HG03342 (cell line): ENCODE data around the gene GAN.
"Not testable (repeated sequence)": the region's sequence is repeated elsewhere in the genome, so short reads cannot be mapped to it uniquely, and the experiment has no call there.

Experiments used
- ATAC-seq: cut with Tn5 transposase; IDR thresholded peaks from one replicate; pipeline ENCODE4 v1.9.1; 2021; ENCODE audit warnings: mild to moderate bottlenecking, moderate library complexity; ENCODE audit not compliant: unreplicated experiment

GAN gene

DNA sequence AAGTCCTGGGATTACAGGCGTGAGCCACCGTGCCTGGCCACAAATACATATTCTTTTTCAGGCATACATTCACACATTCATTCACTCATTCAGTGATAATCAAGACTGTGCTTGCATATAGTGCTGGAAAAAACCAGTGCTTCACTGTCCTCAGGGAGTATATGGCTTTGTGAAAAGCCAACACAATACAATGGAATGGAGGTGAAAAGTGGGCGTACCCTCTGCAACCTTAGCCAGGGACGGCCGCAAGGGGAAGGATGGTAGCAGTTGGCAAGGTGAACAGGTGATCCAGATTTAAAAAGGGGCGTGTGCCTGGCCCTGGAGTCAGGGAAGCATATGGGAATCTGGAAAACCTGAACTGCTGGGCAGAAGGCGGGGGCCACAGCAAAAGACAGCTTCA lies 18.1 kb upstream of the GAN start:
- ATAC-seq, result no peak

DNA sequence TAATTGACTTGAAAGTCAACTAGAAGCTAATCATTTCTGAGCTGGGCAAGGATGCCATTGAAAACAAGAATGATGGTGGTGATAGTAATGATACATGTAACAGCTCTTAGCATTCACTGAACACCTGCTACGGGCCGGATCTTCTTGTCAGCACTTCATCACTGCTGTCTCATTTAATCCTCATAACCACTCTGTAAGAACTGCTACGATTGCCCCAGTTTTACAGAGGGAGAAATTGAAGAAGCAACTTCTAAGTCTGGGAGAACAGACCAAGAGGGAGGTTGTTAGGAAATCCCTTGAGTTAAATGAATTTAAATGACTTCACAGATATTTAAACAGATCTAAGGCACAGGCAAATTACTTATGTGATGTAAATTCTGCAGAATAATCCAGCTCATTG lies 7.0 kb upstream of the GAN start:
- no peak for ATAC-seq

DNA sequence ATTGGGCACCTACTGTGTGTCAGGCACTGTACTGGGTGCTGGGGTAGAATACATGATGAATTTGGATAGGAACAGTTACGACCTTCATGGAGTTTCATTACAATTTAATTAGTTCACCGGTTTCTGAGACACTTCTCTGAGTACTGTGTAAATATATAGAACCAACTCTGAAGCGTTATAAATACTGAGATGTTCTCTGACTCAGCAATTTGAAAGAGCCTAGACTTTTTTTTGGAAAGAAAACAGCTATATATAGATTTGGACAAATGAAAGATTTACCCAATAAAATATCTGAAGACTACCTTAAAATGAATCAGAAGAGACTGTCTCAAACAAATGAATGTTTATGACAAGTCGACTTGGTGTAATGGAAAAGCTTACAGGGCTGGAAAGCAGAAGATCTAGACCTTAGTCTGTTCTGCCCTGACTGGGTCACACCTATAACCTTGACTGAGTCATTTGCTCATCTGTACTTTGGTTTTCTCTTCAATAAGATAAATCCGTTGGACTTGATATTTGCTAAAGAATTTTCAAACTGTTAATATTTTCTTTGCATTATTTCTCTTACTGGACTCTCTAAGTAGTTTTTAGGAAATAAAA lies 4.6 kb upstream of the GAN start:
- no peak for ATAC-seq

DNA sequence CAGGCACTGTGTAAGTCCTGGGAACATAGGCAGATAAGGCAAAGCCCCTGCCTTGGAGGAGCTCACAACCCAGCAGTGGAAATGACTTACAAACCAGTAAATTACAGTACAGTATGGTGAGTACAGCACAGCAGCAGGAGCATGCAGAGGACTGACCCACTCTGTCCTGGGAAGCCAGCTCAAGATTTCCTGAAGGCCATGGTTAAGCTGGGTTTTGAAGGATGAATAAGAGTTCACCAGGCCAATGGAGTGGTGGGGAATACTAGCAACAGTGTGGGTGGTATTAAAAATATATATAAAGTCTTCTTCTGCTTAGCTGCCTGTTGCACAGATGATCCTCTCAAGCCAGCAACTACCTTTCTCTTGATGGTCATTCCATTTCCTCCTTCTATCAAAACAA lies 3.0 kb upstream of the GAN start:
- no peak for ATAC-seq

DNA sequence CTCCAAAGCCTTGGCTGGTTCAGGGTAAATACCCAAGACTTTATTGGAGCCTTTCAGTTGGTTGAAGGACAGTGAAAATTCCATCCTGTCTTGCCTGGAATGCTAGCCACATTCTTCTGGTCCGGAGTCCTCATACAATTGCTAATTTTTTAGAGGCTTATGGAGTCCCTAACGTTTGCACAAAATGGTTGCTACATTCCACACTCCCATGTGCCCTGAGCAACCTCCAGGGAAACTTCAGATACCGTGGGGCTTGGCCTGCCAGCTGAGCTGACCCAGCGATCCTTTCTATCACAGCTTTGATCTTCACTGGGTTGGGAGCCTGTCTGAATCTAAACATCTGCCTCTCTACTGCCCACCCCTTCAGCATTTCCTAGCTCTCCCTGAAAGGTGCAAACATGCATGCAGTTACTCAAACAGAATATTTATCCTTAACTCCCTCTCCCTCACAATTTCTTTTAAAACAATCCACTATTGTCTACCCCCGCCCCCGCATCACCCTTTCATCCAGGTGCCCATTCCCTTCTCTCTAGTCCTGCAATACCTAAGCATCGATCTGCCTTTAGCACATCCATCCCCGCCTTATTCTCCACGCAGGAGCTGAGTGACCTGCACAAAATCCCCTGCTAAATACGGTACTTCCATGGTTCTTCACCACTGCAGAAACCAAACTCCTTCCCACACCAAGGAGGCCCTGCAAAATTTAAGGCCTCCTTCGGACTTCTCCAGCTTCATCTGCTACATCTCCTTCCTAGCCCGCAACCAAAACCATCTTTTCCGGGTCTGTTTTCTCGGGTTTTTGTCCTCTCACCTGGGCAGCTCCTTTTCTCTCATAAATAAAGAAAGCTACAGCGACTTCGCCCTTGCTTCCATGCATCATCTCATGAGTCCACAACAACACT lies 810 bp upstream of the GAN start:
- ATAC-seq, result no peak

DNA sequence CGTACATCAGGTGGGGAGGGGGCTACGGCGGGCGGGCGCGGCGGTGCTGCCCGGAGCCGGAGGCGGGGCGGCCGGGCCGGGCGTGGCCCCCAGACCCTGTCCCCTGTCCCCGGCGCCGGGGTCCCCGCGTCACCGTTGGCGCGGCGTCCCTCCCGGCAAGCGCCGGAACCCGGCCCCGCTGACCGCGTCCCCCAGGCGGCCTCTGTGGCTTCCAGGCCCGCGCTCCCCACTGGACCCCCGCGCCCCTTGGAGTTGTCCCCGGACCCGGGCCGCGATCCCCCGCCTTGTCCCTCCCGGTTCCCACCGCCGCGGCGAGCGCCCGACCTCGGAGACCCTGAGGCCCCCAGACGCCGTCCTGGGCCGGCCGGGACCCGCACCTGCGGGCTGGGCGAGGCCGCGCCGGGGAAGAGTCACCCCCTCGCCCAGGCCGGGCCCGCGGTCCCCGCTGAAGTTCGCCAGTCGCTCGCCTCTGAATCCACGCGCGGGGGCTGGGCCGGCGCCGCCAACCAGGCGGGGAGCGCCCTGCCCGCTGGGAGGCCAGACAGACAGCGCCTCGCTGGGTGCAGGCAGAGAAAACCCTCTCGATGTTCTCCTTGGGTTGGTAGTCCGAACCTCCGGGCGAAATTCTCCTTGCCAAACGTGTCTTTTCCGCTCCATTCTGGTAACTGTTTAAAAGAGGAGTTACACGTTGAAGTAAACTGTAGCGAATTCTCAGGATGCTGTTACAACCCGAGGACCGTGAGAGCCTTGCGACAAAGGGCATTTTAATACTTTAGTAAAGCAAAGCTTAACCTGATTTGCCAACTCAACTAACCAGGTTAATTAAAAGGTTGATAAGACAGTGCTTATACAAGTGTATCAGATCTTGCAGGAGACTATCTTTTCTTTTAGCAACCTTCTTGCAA lies 761 bp downstream of the GAN start:
- peak; percentile 26 for ATAC-seq

DNA sequence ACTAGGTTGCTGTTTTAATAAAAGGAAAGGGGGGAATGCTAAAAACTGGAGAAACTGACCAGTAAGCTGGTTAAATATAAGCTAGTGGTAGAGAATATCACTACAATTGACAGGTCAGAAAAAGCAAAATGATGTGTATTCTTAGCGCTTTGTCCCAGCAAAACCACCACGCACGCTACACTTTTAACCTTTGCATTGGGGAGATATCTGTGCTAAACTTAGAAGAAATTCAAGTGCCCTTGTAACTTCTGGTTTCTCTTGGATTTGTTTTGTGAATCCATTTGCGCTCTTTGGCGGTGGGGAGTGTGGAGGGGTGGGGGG lies 1.4 kb downstream of the GAN start:
- no peak for ATAC-seq

DNA sequence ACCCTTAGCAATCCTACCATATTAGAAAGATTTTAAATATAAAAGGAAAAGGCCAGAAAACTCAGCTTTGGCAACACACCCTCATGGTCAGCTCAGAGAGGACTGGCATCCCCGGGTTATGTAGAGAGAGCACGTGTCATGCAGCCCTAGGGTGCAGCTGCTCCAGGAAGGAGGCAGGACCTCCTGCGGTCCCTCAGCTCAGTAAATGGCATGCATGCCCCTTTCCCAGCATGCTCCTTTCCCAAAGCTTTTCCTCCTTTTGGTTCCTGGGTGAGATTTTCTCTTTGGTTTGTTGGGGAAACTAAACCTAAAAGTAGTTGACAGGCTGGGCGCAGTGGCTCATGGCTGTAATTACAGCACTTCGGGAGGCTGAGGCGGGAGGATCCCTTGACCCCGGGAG lies 3.9 kb downstream of the GAN start:
- no peak for ATAC-seq

DNA sequence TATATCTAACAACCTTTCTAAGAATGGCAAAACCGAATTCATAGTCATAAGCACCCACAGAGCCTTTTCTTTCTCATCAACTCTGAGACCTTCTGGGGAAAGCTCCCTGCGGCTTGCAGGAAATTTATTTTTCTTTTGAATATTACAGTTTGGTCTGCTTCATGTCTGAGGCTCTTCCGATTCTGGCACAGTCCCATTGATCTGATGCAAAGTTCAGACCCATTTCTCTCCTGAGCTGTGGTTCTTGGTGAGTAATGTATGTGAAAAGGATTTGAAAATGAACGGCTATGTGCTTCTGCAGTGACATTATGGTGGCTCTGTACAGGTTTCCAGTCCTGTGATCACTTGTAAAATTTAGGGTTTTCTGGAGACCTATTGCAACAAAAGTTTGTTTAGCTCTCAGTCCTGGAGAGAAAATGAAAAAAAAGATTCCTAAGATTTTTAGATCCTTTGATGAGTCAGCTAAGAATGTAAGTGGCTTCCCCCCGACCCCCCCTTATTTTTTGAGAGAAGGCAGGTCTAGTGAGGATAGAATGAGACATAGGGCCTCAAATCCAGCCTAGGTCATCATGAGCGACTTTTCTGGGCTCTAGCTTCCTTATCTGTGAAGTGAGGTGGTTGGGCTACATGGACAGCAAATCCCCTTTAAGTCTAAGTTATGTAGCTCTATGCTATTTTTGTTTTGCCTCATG lies 4.6 kb downstream of the GAN start:
- ATAC-seq, result no peak

DNA sequence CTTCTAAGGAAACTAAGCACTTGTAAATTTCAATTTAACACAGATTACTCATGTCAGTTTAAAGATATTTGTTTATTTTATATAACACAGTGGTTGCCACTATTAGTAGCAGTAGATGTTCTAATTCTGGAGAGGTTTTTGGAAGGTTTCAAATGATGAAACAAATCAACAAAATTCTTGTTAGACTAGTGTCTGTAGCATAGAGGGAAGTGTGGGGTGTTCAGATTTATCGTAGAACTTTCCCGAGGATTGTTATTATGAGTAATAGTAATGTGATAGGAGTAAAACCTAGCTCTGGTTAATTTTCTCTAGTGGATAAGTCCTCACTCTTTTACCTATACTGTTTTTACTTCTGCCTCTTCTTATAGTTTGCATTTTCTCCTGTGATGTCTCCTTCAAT lies 6.3 kb downstream of the GAN start:
- ATAC-seq, result no peak

DNA sequence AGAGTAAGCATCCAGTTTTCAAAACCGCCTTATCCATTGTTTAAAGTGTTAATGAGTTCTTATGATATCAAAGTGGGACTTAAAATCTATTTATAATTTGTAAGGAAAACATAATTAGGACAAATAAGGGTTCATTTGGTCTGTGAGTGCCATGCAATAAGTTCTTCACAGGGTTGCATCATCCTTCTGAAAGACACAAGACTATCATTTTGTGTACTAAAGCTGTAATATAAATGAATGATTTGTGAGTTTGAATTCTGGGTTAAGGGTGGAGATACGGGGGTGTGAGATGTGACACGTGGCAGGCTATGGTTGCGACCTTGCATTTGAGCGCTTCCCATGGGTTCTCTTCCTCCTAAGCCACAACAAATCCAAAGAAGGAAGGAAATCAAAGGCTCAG lies 6.8 kb downstream of the GAN start:
- no peak for ATAC-seq

DNA sequence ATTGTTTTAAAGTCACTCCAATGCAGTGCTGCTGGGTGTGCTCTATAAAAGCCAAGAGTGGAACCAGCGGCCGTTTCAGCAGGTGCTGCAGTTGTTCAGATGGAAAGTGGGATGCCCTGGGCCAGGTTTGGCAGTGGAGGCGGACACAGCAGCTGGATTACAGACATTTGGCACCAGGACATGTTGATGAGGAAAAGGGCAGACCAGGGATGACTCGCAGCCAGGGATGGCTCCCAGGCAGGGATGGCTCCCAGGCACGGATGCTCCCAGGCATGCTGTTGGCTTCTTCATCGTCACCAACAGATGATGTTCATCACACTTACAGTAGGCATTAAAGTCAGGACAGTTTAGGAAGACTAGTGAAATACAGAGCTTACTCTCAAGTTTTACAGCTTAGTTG lies 10.0 kb downstream of the GAN start:
- no peak for ATAC-seq

DNA sequence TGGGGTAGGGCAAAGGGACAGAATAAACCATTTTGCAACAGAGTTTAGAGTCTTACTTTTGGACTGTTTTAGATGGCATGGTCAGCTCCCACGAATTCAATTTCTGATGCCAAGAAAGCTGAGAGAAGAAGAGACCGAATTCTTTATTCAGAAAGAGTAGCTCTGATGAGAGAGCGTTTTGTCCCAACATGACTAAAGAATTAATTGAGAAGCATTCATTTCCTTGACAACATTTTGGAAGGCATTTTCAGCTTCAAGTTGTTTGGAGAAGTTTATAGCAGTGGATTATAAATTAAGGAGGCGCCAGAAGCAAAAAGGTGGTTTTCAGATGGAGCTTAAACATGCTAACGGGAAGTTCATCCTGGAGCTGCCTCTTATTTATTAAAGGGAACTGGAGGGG lies 12.2 kb downstream of the GAN start:
- ATAC-seq, result no peak

DNA sequence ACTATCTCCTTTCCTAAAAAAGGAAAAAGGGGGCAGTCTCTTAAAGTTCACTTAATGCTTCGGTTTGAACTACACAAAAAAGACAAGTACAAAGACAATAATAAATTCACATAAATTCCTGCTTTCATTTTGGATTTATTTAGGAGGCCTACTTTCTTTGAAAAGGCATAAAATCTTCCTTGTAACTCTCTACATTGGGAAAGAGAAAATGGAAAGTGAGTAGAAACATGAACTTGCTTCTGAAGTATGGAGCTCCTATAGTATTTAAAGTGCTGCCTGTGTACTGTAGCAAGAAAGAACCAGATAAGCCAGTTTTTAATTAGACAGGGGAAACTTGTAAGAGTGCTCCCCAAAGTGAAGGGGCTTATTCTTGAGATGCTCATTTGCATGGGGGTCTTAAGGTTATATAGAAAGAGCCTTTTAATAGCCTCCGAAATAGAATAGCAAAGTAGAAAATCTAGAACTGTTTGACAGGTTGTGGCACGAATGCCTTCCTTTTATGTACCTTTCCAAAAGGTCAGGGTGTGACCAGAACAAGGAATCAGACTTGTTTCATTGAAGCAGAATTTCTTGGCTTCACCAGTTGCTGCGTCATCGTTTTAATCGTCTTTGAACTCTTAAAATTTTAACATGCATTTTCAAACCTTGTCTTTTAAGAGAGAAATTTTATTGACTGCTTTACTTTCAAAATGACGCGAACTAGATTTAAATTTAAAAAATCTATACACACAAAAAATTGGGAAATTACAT lies 12.9 kb downstream of the GAN start:
- no peak for ATAC-seq

DNA sequence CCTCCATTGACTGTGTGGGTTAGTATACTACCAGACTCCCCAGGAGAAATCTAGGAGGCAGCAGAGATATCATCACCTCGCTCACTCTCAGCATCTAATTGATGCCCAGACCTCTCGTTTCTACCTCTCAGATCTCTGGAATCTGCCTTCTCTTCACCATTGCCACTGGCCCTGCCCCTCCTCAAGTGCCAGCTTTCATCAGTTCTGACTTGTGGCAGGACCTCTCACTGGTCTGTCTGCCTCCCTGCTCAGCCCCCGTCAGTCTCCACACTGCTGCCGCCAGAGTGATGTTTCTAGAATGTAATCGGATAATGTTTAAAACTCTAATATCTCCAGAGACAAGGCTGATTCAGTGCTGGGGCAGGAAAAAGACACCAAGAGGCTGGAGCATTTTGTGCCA lies 15.2 kb downstream of the GAN start:
- no peak for ATAC-seq

DNA sequence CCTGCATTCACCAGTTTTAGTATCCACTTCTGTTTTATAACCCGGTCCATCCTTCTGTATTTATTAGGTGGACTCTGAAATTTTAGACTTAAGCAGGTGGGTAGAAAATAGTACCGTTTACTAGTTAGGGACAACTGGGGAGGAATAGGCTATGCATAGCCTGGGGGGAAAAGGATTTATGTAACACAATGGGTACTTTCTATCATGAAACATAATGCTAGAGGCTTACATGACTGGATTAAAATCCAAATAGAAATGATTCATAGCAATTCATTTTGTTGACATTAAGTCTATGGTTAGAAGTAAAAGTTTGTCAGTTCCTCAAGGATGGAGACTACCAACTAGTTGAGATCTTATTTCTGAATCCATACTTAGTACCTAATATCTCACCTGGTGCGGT lies 18.6 kb downstream of the GAN start:
- ATAC-seq, result no peak

DNA sequence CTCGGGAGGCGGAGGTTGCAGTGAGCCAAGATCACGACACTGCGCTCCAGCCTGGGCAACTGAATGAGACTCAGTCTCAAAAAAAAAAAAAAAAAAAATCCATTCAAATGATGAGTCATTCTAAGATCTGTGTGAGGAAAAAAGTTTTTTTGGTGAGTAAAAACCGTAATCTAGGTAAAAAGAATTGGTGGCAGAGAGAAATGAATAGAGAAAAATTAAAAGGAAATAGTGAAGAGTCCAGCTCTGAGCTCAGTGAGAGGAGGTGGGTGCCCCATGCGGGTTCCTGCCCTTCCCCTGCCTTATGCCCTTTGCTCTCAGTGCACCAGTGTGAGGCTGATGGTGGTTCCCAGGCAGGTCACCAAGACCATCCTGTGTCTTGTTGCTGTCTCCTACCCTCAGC lies 20.9 kb downstream of the GAN start:
- ATAC-seq, result no peak

DNA sequence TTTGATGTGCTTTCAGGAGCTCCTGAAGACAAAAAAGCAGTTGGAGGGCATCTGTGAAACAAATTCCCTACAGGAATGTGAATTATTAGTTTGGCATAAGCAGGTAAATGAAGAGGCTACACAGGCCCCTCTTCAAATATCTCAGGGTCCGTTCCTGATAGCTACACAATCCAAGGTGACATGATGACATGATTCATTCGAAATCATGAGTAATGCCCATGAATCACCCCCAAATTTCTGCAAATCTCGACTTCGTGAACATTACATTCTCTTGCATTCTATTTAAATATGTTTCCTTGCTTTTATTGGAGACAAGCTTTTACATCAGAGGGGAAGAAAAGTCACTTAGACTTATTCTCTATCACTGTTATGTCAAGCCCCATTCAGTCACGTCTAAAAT lies 22.3 kb downstream of the GAN start:
- ATAC-seq, result no peak

DNA sequence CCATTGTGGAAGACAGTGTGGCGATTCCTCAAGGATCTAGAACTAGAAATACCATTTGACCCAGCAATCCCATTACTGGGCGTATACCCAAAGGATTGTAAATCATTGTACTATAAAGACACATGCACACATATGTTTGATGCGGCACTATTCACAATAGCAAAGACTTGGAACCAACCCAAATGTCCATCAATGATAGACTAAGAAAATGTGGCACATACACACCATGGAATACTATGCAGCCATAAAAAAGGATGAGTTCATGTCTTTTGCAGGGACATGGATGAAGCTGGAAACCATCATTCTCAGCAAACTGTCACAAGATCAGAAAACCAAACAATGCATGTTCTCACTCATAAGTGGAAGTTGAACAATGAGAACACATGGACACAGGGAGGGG lies 30.4 kb downstream of the GAN start:
- ATAC-seq, result not testable (repeated sequence)

DNA sequence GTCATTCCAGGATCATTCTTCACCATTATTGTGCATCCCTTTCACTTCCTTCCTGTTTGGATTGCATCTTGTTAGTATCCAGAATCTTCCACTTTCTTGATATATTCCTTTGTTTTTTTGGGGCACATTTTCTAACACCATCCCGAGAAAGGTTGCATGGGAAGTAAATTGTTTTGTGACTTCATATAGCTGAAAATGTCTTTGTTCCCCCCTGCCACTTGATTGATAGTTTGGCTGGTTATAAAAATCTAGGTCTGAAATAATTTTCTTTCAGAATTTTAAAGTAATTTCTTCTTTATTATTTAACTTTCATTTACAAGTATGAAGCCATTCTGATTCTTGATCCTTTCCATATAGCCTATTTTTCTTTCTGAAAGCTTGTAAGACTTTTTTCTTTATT lies 32.7 kb downstream of the GAN start:
- ATAC-seq, result no peak
